ENCODE data around the gene IDH3A.

The IDH3A gene

DNA sequence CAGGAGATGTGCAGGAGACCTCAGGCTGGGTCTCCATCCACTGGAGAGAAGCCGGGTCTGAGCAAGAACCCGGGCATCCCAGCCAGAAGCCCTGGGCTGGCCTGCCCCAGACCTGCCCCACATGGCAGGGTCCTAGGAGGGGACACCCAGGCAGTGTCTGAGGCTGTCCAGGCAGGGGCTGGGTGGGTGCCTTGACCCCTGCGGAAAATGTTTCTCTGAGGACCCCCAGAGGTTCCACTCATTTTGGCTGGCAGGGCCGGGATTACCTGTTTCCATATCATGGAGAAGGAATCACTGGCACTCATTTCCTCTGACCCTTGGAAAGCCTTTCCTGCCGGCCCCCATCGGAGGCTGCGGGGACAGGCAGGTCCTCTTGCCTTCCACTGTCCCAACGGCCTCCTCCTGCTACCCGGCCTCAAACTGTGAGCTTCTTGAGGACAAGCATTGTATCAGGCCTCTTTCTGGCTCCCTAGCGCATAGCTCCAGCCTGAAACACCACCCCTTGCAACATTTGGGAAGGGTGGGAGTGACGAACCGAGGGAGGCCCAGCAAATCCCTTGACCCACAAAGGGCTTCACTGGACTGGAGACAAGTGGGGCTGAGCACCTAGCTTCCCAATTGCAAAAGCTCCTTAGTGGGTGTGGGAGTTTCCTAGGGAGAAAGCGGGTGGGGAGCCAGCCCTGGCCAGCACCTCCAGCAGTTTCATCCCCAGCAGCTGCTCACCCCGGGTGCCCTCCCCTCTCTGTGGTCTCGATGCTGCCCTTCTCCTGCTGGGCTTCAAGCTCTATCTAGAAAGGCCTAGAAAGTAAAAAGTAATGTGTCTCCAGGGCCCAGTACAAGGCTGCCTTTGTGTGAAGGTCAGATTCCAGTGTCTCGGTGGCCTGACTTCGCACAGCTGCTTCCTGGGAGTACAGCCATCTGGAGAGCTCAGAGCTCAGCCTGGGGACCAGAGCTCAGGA lies 55.5 kb downstream of the IDH3A start:
- no peak for DNase-seq

GRCh38 chr15:78205337-78205736 lies 56.2 kb downstream of the IDH3A start:
- DNase-seq, result no peak

DNA sequence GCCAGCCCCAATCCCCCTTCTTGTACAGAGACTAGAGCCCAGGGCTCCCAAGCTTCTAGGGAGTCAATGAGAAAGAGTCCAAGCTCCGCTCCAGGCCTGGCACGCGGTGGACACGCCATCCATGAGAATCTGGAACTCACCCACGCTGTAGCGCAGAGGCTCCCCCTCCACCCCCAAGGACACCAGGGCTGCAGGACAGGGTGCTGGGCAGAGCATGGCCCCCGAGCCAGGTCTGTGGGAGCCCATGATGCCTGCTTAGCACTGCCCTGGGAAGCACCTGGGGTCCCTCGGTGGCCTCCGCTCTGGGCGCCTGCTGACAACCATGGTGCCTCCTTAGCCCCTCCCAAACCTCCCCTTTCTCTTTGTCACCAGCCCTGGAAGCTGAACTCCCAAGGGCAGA lies 56.7 kb downstream of the IDH3A start:
- DNase-seq, result no peak

DNA sequence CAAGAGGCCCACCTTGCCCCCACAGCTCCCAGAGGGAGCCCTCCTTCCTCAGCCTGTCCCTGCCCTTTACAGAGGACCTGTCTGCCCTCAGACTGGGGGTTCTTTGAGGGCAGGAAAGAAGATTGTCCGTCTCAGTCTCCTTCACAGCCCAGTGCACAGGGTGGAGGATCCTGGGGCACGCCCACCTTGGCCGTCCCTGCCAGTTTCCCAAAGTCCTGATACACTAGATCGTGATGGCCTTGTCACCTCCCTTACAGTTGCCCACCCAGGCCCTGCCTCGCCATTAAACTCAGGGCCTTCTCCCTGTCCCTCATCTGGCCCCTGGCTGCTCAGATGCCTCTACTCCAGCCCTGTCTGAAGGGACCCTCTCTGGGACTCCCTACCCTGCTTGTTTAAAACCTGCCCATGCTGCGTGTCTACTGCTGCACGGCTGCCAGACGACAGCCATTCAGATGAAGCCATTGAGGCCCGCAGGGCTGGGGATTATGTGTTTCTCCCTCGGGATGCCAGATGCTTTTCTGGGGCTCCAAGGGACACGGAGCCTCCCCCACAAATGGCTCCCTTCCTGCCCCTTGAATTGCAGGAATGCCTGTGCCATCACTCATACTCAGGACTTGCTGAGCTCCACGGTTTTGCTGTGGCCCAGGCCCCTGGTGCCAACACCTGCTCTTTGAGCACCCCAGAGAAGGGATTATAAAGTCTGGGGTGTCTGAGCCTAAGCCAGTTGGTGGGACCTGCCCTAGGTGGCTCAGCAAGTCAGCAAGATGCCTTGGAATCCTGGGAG lies 57.4 kb downstream of the IDH3A start:
- no peak for DNase-seq

DNA sequence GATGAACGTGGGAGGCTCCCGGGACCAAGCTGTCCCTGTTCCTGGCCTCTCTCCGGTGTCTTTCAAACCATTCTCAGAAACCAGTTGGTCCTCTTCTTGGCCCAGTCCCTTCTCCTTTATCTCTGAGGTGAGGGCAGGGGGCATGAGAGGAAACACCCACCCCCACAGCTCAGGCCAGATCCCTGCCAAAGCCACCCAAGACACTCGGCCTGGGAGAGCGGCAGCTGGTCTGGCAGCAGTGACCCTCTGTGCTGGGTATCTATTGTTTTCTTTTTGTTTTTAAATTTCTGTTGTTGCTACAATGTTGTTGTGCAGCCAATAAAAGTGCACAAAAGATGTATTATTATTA lies 57.9 kb downstream of the IDH3A start:
- no peak for DNase-seq

GRCh38 chr15:78207641-78208340 lies 58.6 kb downstream of the IDH3A start:
- no peak for DNase-seq

DNA sequence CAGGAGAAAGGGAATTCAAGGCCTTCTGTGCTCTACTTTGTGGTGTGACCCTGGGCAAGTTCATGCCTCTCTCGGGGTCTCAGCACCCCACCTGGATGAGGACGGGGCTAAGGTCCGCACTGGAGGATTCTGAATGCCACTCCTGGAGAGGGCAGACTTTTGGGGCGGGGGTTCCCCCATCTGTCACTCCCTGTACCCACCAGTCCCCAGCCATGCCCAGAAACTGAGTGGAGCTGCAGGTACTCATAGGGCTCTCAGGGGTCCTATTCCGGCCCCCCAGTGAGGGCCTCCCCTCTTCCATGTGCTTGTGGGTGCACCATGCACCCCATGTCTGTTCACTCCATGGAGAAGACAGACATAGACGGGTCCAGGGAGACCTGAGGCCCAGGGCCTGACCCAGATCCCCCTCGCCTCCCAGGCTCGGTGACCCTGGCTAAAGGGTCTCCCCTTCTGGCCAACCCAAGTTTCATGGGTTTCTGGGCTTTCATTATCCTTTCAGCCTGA lies 59.2 kb downstream of the IDH3A start:
- no peak for DNase-seq

- DNase-seq, result no peak
Measured at GRCh38 chr15:78208887-78209645, 59.9 kb downstream of the IDH3A start.

- DNase-seq, result no peak
Measured at GRCh38 chr15:78209646-78210348, 60.6 kb downstream of the IDH3A start.

DNA sequence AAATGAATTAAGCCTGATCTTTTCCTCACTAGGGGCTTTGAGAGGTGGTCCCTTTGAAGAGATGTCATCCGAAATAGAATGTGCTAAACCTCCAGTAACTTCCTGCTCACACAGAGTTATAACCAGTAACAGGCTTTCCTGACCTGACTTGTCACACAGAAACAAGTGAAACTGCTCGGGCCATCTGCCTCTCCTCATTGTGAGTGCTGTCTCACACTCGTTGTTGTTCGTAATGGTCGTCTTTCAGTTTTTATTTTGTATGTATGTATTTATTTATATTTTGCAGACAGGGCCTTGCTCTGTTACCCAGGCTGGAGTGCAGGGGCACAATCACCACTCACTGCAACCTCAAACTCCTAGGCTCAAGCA lies 61.2 kb downstream of the IDH3A start:
- no peak for DNase-seq

DNA sequence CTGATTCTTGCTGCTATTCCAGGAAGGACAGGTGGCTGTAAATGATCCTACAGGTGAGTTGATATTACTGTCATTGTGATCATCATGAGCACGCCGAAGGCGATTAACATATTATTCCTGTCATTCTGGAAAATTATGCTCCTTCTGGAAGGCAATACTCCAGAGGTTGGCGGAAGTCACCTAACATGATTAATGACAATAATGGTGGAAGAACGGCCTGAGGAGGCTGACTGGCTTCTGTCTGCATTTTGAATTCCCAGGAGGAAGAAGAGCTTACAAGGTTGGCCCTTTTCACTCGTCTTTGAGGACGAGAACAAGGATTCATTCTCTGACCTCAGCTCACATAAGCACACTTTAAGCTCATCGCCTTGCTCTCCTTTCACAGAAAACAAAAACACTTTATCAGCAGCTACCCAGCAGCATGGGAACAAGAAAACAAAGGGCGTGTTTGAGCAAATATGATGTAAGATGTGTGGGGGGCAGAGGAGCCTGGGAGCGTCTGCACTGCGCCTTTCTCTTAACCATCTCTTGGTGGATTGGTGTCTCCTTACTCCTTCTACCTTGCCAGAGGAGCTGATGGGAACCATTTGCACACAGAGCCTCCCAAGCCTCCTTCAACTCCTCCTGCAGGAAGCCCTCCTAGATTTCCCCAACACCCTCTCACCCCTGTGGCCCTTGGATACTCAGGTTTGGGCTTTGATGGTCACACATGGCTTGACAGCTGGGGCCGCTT lies 62.2 kb downstream of the IDH3A start:
- no peak for DNase-seq

GRCh38 chr15:78212008-78212407 lies 62.8 kb downstream of the IDH3A start:
- no peak for DNase-seq

- DNase-seq, result no peak
Measured at GRCh38 chr15:78212546-78213424, 63.6 kb downstream of the IDH3A start.

- no peak for DNase-seq
Measured at GRCh38 chr15:78213425-78213750, 64.2 kb downstream of the IDH3A start.

DNA sequence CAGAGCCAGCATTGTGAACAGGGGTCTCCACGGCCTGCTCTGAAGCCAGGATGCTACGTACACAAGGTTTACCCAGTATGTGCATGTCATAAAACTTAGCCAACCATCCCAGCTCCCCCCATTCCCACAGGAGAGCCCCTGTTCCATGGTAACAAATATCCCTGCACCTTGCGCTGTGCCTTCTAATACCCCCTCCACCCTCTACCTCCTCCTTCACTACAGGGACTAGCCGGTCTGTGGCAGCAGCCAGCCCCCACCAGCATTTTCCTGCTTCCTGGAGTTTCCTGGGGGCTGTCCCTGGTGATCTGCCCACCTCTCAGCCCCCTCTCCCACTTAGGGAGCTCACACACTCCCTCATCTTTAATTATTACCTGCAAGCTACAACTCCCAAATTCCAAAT lies 64.8 kb downstream of the IDH3A start:
- no peak for DNase-seq

- no peak for DNase-seq
Measured at GRCh38 chr15:78216276-78217104, 67.3 kb downstream of the IDH3A start.

DNA sequence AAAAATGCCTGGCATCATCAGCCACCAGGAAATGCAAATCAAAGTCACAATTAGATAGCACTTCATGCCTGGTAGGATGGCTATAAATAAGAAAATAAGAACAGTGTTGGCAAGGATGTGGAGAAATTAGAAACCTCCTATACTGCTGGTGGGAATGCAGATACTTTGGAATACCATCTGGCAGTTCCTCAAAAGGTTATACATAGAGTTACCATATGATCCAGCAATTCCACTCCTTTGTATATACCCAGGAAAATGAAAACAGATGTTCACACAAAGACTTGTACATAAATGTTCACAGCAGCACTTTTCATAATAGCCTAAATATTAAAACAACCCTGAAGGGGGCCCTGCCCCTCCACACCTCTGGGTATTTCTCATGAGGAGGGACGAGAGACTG lies 71.6 kb downstream of the IDH3A start:
- no peak for DNase-seq

Data from CD4-positive, alpha-beta T cell treated with Interleukin-4 for 1 hour (primary cell).